Stimulated activated CD4-positive, alpha-beta T cell treated with anti-CD3 and anti-CD28 coated beads, Interleukin-2, amount 100 ng/mL, for 48 hours (primary cell): ENCODE data around the gene CLNK.
"Not testable (repeated sequence)": the region's sequence is repeated elsewhere in the genome, so short reads cannot be mapped to it uniquely, and the experiment has no call there.

Experiments used
- DNase-seq, 2 donors: peaks; one replicate each; pipeline ENCODE4 v3.0.0-alpha.2; 2020

Gene CLNK

DNA sequence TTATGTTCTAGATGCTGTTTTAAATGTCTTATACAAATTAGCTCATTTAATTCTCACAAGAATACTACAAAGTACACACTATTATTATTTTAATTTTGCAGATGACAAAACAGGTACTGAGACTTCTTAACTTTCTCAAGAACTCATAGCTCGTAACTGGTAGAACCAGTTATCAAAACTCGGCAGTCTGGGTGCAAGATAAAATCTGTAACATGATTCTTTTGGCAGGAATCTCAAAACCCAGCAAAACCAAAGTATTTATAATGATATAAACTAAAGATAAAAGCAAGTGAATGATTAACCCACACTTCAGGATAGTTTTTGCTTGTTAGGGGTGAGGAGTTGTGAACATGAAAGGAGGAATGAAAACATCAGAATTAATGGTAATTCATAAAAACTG, 27.6 kb downstream of the CLNK start:
- DNase-seq, result no peak

DNA sequence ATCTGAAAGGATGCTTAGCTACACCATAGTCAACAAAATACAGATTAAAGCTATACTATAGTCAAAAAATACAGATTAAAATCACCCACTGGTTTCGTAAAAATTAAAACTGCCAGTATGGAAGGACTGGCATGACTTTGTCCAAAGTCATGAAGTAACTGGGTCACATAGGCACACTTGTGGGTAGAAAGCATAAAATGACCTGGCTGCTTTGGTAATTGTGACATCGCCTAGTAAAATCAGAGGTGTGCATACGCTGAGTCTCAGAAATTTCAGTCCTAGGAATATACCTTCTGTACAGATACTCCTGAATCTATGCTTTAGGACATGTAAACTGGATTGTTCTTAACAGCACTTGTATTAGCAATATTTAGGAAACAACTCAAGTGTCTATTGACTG, 28.1 kb downstream of the CLNK start:
- no peak for DNase-seq

DNA sequence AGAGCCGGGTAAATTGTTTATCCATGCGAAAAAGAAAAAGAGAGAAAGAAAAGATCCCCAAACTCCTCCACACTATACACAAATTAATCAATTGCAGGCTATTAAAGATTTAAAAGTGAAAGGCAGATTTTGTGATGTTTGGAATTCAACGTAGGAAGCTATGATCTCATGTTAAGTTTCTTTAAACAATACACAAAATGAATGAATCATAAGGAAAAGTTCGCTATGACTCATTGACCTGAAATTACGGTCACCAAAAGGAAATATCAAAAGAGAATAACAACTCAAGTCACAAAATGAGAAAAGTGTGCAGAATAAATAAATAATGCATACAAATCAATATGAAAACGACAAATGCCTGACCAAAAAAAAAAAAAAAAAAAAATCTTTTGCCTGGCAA, 28.6 kb downstream of the CLNK start:
- no peak for DNase-seq

DNA sequence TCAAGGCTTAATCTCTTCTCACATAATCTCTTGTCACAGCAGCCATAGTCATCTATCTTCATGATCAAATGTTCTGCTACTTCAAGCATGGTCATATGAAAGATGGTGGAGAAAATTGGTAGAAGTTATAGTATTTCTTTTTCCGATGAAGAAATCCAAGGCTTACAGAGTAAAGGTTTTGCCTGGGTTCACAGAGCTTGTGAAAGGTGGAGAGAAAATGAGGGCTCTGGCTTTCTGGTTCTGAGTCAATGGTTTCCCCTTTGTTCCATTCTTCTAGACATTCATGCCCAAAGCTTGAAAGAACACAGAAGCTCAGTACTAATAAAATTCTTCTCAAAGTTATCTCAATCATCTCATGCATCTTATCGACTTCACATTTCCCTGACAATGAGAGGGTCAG, 36.1 kb downstream of the CLNK start:
- DNase-seq, result no peak

DNA sequence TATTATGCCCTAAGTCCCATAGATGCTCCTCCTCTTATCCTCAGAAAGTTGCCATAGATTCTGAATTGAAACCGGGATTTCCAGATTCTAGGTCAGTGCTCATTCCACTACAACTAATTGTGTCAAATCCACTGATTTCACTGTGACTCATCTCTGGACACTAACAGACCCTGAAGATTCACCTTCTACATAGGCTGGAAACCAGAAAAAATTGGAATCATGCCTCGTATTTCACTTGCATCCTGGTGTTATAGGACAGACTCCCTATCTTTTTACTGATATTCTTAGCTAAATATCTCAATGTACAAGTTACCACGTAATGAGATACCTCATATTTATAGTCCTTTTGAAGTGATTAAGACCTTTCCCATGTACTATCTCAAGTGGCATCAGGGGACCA, 36.7 kb downstream of the CLNK start:
- no peak for DNase-seq

DNA sequence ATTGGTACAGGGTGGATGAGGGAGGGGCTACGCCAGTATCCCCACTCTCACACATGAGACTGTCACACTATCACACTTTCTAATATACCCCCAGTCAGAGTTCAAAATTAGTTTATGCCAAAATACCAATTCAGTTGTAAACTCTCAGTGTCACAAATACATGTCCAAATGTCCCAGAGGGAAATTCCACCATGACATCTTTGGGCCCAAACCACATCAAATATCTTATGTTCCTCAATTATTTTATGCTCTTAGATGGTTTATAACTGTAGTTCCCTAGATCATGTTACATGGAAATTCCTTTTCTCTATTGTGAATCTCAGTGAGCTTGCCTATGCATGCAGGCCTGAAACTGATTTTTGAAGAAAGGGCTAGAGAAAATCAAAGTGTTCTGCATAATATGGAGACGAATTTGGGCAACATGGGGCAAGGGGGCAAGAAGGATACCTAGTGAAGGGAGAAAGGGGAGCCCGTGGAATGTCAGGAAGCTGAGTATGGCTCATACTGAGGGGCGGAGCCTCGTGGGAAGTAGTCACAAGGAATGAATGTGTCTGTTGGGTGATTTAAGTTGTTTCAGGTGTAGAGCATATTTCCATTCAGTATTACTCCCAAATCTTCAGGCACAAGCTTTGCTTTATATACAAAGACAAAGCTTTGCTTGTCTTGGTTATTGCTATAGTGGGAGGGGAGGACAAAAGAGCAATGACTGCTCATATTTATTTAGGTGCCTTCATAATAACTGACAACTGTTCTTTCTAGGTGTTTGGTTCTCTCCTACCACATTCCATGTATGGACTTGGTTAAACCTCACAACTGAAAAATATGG, 40.8 kb downstream of the CLNK start:
- no peak for DNase-seq

DNA sequence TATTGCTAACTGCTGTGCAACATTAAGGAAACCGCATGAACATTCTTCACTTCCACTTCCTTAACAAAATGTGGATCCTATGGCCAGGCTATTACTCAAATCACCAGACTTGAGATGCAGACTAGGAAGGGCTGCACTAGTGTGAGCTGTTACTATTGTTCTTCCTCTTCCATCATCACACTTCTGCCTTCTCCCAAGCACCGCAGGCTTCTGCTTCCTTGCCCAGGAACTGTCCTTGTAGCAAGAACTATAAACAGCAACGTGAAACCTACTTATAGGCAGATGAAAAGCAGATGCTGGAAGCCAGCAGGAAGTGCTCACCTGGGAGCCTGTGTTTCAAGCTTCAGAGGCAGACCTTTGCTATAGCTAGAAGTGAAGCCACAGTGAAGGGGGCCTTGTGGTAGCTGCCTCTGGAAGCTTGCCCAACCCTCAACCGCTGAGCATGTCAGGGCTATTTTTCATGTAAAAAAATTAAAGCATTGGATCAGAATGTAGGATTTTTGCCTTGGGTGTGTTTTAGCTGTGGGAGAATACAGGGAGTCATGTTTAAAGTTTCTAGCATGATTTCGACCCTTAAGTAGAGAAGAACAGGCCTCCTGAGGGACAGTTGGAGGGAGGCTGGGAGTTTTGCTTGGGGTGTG, 43.9 kb downstream of the CLNK start:
- DNase-seq, result no peak

DNA sequence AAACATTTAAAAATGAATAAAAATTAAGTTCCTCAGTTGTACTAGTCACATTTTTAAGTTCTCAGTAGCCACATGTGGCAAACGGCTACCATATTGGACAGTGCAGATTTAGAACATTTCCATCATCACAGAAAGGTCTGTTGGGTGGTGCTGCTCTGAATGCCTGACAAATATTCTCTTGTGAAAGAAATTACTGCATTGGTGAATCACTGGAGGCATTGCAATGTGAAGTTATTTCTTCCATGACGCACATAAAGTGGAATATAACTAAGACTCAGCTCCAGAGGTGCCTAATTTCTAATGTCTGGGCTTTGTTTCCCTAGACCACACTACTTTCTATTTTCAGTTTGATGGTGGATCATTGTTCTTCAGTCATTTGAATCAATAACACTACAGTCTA, 44.9 kb downstream of the CLNK start:
- no peak for DNase-seq

DNA sequence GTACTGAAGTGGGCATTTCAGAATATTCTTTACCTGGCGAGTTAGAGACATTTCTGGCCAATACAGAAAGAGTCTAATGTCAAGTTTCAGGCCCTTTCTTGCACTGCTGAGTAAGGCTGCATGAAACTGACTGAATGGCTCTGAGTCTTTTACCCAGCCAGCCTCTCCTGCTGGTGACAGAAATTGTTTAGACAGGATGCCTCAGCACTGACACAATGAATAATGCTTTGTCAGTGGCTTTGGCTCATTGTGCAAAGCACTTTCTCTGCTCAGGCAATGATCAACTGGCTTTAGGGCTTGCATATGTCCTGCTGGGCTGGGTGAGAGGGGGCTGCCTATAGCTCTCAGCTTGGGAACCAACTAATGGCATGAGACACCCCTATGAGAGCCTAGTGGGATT, 45.5 kb downstream of the CLNK start:
- DNase-seq, result no peak

DNA sequence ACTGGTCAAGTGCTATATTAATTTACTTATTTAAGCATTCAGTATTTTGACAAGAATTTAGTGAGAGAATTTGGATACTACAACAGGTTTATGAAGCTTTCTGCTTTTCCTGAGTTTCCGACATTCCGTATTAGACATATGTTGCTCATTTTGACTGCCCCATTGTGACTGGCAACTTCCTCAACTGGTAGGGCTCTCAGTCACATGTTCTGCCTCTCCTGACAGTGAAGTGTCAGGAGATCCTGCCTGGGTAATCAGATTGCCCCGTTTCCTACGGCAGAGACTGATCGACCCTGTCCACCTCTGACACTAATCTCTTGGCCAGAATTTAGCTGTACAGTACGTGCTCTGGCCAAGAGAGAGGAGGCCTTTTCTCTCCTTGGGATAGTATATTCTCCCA, 49.5 kb downstream of the CLNK start:
- DNase-seq, result no peak

DNA sequence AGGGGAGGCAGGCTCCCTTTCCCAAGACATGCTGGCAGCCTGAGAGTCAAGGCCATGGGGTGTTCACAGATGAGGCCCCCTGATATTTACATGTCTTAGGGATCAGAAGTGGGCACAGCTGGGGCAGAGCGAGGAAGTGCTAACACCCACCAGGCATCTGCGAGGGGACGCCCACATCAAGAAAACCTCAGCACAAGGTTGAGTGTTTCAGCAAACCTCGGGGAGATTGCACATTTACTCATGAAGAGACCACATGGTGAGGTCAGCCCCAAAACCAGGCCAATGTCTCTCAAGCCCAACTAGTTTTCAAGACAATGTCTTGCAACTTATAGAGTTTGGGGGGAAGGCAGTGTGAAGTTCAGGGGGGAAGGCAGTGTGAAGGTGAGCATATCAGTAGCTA, 55.2 kb downstream of the CLNK start:
- DNase-seq, result no peak

DNA sequence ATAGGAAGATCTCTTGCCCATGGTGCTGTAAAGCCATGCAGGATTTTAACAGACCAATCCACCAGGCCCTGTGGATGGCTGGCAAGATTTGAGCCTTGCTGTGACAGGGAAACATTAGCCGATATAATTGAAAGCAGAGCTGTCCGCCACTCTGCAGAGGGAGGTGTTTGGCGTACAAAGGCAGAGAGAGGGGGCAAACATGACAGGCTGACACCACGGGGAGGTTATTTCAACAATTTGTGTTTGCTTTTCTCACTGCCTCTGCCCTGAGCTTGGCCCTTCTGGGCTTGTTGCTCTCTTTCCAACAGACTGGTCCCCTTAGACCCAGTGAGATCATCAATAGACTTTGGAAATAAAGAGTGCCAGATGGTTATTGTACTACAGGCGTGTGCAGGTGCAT, 59.4 kb downstream of the CLNK start:
- no peak for DNase-seq

DNA sequence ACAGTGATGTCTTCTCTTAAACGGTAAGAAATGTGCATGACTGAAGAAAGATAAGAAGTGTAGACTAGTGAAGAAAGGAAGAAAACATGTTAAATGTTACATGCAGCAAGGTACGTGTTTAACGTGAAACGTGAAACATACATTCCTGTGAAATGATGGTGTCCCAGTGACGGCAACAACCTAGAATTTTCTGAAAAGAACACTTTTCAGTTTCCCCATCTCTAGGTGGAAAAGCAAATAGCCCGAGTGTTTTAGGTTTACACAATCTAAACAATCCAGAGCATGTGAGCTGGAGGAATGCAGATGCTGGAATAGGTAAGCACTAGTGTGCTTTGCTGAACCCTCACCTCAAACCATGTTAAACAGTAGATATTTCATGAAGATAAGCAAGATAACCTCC, 60.7 kb downstream of the CLNK start:
- no peak for DNase-seq

DNA sequence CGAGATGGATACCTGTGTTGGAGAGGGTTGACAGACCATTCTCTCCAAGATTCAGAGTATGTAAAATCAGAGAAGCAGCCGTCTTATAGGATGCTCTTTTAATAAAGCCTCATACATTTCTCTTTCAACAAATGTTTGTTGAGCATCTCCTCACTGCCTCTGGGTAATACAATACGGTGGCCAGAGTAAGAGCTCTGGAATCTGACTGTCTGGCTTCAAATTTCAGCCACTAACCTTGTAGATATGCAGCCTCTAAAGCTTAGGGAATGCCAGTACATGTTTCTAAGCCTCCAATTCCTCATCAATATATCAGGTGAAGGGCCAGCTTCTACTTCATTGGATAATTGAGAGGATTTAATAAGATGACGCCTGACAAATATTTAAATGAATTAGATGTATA, 61.3 kb downstream of the CLNK start:
- DNase-seq, result no peak

DNA sequence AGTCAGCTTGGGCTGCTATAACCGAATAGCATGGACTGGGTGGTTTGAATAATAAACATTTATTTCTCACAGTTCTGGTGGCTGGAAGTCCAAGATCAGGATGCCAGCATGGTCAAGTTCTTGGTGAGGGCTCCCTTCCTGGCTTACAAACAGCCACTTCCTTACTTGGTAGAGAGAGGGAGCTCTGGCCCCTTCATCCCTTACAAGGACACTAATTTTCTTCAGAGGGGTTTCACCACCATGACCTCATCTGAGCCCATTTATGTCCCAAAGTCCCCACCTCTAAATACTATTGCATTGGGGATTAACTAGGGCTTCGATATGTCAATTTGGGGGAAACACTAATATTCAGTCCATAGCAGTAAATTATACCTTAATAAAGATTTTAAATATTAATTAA, 61.8 kb downstream of the CLNK start:
- DNase-seq, result no peak

DNA sequence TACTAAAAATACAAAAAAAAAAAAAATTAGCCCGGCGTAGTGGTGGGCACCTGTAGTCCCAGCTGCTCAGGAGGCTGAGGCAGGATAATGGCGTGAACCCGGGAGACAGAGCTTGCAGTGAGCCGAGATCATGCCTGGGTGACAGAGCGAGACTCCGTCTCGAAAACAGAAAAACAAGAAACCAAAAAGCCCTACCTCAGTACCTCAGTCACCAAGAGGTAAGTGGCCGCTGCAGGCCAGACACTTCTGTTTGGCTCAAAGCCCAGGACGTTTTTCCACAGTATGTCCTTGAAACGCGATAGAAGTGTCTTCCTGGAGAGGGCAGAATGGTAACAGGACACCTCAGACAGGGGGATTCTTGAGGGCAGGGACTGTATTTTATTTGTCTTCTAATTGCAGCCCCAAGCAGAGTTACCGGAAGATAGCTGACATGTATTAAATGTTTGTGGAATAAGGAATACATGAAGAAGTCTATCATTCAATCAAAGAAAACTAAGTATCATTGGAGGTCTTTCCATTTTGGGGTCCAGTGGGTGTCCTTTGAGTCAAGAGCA, 63.6 kb downstream of the CLNK start:
- no peak for DNase-seq

DNA sequence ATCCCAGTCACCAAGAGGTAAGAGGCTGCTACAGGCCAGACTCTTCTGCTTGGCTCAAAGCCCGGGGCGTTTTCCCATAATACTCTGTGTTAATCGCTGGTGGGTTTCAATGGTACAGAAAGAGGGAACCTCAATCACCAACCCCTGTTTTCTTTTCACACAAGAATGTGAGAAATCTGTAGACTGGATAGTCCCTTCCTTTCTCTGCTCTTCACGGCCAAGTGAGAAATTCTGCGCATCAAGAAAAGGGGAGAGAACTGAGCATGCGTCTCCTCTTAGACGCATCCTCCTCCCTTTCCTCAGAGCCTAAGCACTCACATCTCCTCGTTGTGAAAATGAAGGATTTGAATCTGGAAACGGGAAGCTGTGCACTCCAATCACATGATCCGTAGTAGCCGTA, 64.7 kb downstream of the CLNK start:
- no peak for DNase-seq

DNA sequence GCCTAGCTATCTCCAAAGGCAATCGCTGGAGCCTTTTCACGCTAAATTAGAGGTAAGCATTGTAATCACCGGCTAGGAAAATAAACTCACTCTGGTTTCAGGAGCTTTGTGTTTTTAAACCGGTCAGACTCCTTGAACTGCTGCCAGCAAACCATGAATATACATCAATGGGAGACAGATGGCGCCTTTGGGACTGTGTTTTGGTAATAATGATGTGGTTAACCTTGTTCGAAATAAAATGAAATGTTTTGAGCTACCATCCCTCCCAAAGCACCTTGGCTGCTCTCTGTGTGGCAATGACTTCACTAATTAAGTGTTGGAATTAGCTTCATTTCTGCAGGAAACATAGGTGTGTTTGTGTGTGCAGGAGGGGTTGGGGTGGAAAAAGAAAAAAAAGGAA, 65.3 kb downstream of the CLNK start:
- DNase-seq, result no peak

DNA sequence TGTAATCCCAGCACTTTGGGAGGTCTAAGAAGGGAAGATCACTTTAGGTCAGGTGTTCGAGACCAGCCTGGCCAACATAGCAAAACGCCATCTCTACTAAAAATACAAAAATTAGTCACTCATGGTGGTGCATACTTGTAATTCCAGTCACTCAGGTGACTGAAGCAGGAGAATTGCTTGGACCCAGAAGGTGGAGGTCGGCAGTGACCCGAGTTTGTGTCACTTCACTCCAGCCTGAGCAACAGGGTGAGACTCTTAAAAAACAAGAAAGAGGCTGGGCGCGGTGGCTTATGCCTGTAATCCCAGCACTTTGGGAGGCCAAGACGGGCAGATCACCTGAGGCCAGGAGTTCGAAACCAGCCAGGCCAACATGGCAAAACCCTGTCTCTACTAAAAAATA, 69.6 kb downstream of the CLNK start:
- not testable (repeated sequence) for DNase-seq

DNA sequence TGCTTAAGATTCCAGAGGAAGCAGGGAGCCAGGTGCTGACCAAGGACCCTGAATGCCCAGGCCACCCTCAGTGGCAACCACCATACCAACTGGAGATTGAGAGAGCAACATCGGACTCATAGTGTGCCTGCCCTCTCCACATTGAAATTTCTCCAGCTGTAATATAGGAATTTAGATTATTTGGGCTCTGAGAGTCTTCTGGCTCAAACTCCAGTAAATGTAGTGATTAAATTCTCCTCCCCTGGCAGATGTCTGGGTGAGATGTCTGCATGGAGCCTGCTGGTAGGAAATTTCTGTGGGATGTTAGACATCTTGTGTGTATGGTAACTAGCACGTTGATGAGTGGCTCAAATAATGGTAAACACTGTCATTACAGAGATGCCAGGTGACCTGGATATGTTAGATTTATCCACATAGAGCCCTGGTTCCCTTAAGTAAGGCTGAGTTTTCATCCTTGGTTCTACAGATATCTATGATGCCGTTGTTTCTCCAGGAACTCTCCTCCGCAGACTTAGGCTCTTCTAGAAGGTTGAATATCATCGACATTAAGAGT, 70.6 kb downstream of the CLNK start:
- DNase-seq, result no peak

DNA sequence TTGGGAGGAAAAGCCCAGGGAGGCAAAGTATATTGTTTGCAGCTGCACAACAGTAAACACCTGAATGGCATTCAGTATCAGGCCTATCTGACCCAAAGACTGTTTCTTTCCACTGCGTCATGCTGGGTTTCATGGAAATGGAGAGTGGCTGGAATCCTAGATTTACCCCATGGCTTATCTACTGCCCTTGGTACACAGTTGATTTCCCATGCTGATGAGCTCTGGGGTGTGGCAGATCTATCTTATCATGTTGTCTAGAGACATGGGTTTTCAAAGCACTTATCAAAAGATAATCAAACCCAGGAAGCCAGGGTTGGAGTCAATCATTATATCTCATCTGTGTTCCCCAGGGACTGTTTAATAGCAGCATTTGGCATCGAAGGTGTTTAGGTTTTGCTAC, 72.1 kb downstream of the CLNK start:
- DNase-seq, result no peak

DNA sequence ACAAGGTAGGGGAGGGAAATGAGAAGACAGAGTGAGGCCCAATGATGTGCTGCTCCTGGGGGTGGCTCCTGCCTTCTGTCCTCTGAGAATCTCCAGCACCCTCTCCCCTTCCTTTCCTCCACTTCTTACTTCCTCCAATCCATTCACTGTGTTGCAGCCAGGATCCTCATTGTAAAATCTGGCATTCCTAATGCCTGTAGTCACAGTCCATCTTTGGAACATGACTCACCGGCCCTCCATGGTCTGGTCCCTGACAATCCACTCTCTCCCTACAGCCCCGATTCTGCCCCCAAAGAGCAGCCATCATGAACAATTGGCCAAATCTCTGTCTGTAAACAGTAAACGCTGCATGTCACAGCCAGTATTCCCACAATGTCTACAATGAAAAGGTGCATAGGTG, 72.9 kb downstream of the CLNK start:
- no peak for DNase-seq

DNA sequence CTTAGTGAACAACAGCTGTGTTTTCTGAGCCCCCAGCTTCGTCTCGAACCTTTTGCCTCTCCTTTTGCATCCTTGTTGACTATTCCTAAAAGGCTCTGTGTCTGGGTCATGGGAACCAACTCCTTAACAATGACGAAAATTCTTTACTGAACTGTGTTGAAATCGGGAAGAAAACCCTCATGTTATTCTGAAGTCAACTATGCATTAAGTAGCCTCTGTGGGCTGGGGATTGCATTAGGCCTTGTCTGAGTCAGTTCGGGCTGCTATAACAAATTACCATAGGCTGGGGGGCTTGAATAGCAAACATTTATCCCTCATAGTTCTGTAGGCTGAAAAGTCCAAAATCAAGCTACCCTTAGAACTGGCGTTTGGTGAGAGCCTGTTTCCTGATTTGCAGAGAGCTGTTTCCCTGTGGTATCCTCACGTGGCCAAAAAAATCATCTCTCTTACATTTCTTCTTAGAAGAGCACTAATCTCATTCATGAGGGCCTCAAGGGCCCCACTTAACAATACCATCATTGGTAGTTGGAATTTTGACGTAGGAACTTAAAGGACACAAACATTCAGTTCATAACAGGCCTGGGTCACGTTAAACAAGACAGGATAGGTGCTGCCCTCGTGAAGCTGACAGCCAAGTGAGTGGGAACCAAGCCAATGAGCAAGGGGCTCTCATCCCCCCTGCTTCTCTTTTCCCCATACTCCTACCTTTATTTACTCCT, 75.9 kb downstream of the CLNK start:
- no peak for DNase-seq

DNA sequence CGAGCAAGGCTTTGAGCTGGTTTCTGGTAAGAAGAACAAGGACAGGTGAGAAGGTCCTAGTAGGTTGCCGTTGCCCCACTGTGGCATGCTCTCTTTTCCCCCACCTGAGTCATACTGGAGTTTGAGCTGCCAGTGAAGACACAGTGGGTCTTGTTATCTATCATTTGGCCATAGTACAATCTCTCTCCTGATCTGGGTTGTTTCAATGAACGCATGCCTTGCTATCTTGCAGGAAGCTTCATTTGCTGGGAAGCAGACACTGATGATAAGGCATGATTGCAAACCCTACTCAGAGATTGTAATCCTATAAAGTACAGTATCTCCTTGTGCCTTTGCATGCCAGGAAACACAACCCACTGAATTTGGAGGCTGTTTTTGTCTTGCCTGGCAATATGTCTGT, 77.4 kb downstream of the CLNK start:
- no peak for DNase-seq
